CD14-positive monocyte (primary cell): ENCODE results near the gene IL6. TPM values are rescaled to one million over a fixed set of nuclear protein-coding genes. Genes with fewer than 3 reads are reported as not detected.

Source experiments
- DNase-seq, 3 donors: peaks; one replicate each; pipeline ENCODE4 v3.0.0-alpha.2; 2011 to 2022
- H2AFZ ChIP-seq: 2 replicates; pipeline ENCODE4 v1.6.0; 2012; ENCODE audit warnings: mild to moderate bottlenecking, low read depth, low read length, inconsistent platforms; ENCODE audit not compliant: insufficient read depth, poor library complexity, severe bottlenecking
- H3K27ac ChIP-seq, 2 donors: 1 replicate in 1 of 2; 2 replicates in 1 of 2; pipeline ENCODE4 v1.5.1; 2012 to 2013; ENCODE audit warnings: low read length in 2 of 2, control low read depth in 1 of 2, inconsistent platforms in 1 of 2, low read depth in 1 of 2, mild to moderate bottlenecking in 1 of 2
- H3K27me3 ChIP-seq, 2 donors: one replicate each; pipeline versions ENCODE4 v1.6.0 to v1.6.1; 2011 to 2013; ENCODE audit warnings: low read length in 2 of 2; ENCODE audit not compliant: control insufficient read depth in 2 of 2, insufficient read depth in 2 of 2
- H3K36me3 ChIP-seq, 2 donors: replicated peaks in 1 of 2; 1 replicate in 1 of 2; 2 replicates in 1 of 2; pipeline versions ENCODE4 v1.5.1 to v1.6.1; 2012 to 2013; ENCODE audit warnings: low read length in 2 of 2, control low read depth in 1 of 2, inconsistent platforms in 1 of 2, mild to moderate bottlenecking in 1 of 2; ENCODE audit not compliant: insufficient read depth in 2 of 2, control insufficient read depth in 1 of 2
- H3K4me1 ChIP-seq, 2 donors: 1 replicate in 1 of 2; 2 replicates in 1 of 2; pipeline versions ENCODE4 v1.5.1 to v1.6.1; 2012 to 2013; ENCODE audit warnings: low read length in 2 of 2, control low read depth in 1 of 2, inconsistent platforms in 1 of 2, mild to moderate bottlenecking in 1 of 2, moderate library complexity in 1 of 2; ENCODE audit not compliant: insufficient read depth in 2 of 2, control insufficient read depth in 1 of 2
- H3K4me2 ChIP-seq: replicated peaks from 2 replicates; pipeline ENCODE3; 2012; ENCODE audit warnings: low read length, moderate library complexity, mild to moderate bottlenecking; ENCODE audit not compliant: poor library complexity, severe bottlenecking; ENCODE audit errors: extremely low read depth
- H3K4me3 ChIP-seq, 3 experiments: fragments of 200-600 bp in 1 of 3; sonication (generic) in 1 of 3; replicated peaks in 1 of 3; 1 replicate in 2 of 3; 2 replicates in 1 of 3; pipeline ENCODE4 v1.5.1; 2011 to 2013; ENCODE audit warnings: low read length in 3 of 3, mild to moderate bottlenecking in 3 of 3, control low read depth in 2 of 3, low read depth in 2 of 3, inconsistent platforms in 1 of 3, moderate library complexity in 1 of 3
- H3K79me2 ChIP-seq: 2 replicates; pipeline ENCODE4 v1.6.0; 2012; ENCODE audit warnings: mild to moderate bottlenecking, control low read depth, inconsistent platforms, low read length, moderate library complexity; ENCODE audit not compliant: insufficient read depth
- H3K9ac ChIP-seq: 2 replicates; pipeline ENCODE4 v1.6.0; 2017; ENCODE audit warnings: low read length, mild to moderate bottlenecking; ENCODE audit not compliant: insufficient read depth, poor library complexity, severe bottlenecking
- H3K9me3 ChIP-seq, 2 donors: replicated peaks in 1 of 2; 1 replicate in 1 of 2; 2 replicates in 1 of 2; pipeline versions ENCODE4 v1.5.1 to v1.6.1; 2012 to 2013; ENCODE audit warnings: low read length in 2 of 2, control low read depth in 1 of 2; ENCODE audit not compliant: control insufficient read depth in 1 of 2, insufficient read depth in 1 of 2
- H4K20me1 ChIP-seq: 2 replicates; pipeline ENCODE4 v1.6.0; 2012; ENCODE audit warnings: mild to moderate bottlenecking, low read length, control low read depth, moderate library complexity; ENCODE audit not compliant: insufficient read depth
- H3K27ac Mint-ChIP-seq, 7 donors: one replicate each; pipeline ENCODE4 v1.8.0; 2020; ENCODE audit warnings: mild to moderate bottlenecking in 7 of 7, mixed read lengths in 7 of 7, moderate library complexity in 6 of 7, inconsistent platforms in 2 of 7
- H3K27me3 Mint-ChIP-seq, 3 donors: one replicate each; pipeline ENCODE4 v1.8.0; 2021 to 2022; ENCODE audit warnings: low read depth in 3 of 3, mild to moderate bottlenecking in 3 of 3, mixed read lengths in 3 of 3, moderate library complexity in 3 of 3, inconsistent platforms in 1 of 3
- H3K36me3 Mint-ChIP-seq, 2 donors: one replicate each; pipeline ENCODE4 v1.8.0; 2020; ENCODE audit warnings: mixed read lengths in 2 of 2, inconsistent platforms in 1 of 2, mild to moderate bottlenecking in 1 of 2
- H3K4me1 Mint-ChIP-seq: one replicate; pipeline ENCODE4 v1.8.0; 2020; ENCODE audit warnings: mild to moderate bottlenecking, mixed read lengths
- H3K4me3 Mint-ChIP-seq, 2 donors: one replicate each; pipeline ENCODE4 v1.8.0; 2020; ENCODE audit warnings: mild to moderate bottlenecking in 2 of 2, mixed read lengths in 2 of 2, moderate library complexity in 1 of 2
- H3K9me3 Mint-ChIP-seq, 7 donors: one replicate each; pipeline ENCODE4 v1.8.0; 2020 to 2022; ENCODE audit warnings: mixed read lengths in 7 of 7, mild to moderate bottlenecking in 6 of 7, moderate library complexity in 6 of 7, inconsistent platforms in 2 of 7
- WGBS: methylation state at CpG from one replicate; pipeline ENCODE4 v1.1.5; 2013; ENCODE audit warnings: missing lambda C conversion rate; ENCODE audit not compliant: insufficient coverage; 5-methylcytosine and 5-hydroxymethylcytosine counted together
- intact Hi-C, 2 donors: fragments of 100-400 bp; cut with micrococcal nuclease; formaldehyde crosslinking; loops; one replicate each; pipeline versions ENCODE4 v1.15.0 to v1.15.1; 2023
- polyA plus RNA-seq, 3 donors: library from polyadenylated mRNA; depleted of rRNA in 1 of 3; unstranded in 2 of 3; stranded (reverse) in 1 of 3; fragments of 300-500 nt in 2 of 3; fragments of >200 nt in 1 of 3; fragmentation: Illumina TruSeq in 2 of 3; gene quantifications; 1 replicate in 2 of 3; 2 replicates in 1 of 3; pipeline ENCODE4 v1.2.3, GENCODE V29; 2012 to 2021
- TF ChIP-seq, protein P1 (sequence below): fragments of 200-600 bp; IDR thresholded peaks from one replicate; pipeline ENCODE4 v1.8.0; 2022; ENCODE audit warnings: antibody characterized with exemption, mild to moderate bottlenecking

Gene IL6
- polyA plus RNA-seq, 3 donors, result 0.28 to 3.5 (median 1.6) TPM

DNA sequence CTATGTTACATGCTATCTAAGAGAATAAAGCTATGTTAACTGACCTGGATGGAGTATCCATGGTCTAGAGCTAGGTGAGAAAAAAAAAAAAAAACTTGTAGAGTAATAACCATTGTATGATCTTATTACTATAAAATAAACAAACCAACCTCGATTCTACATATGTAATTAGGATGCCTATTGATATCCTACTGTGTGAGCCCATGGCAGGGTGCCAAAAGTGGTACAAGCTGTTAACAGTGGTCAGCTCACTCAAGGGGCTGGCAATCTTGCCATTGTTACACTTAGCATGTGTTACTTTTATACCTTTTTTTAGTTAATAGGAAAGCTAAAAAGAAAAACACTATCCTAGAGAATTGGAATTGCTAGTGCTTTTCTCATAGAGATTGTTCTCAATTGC is 13.5 kb upstream of the IL6 start:
- Histone ChIP-seq H3K9me3 (no peaks in the 10 kb centered on the region), H3K27me3 (no peaks in the 10 kb centered on the region), H2AFZ (no peak overlapping the region), H3K4me1 (no peaks in the 10 kb centered on the region), H3K4me3 (no peak overlapping the region), H4K20me1 (no peaks in the 10 kb centered on the region), H3K27ac (no peak overlapping the region), H3K36me3 (no peaks in the 10 kb centered on the region), H3K4me2 (no peak overlapping the region), H3K9ac (no peak overlapping the region), H3K79me2 (no peaks in the 10 kb centered on the region)
- DNase-seq, result no peak
- H3K4me3 Mint-ChIP-seq, result no peak overlapping the region
- H3K27ac Mint-ChIP-seq, result no peak overlapping the region
- H3K9me3 Mint-ChIP-seq, result no peaks in the 10 kb centered on the region
- no peaks in the 10 kb centered on the region for H3K4me1 Mint-ChIP-seq
- no CpG with 5 or more reads among the region's 1 CpG for WGBS
- peaks cover 3 to 5% (median 4%) of the 10 kb centered on the region in 3 donors for H3K27me3 Mint-ChIP-seq
- TF ChIP-seq, protein P1, sequence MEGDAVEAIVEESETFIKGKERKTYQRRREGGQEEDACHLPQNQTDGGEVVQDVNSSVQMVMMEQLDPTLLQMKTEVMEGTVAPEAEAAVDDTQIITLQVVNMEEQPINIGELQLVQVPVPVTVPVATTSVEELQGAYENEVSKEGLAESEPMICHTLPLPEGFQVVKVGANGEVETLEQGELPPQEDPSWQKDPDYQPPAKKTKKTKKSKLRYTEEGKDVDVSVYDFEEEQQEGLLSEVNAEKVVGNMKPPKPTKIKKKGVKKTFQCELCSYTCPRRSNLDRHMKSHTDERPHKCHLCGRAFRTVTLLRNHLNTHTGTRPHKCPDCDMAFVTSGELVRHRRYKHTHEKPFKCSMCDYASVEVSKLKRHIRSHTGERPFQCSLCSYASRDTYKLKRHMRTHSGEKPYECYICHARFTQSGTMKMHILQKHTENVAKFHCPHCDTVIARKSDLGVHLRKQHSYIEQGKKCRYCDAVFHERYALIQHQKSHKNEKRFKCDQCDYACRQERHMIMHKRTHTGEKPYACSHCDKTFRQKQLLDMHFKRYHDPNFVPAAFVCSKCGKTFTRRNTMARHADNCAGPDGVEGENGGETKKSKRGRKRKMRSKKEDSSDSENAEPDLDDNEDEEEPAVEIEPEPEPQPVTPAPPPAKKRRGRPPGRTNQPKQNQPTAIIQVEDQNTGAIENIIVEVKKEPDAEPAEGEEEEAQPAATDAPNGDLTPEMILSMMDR, result no peak
- no peaks in the 10 kb centered on the region for H3K36me3 Mint-ChIP-seq
- intact Hi-C loops, result no loop called here

DNA sequence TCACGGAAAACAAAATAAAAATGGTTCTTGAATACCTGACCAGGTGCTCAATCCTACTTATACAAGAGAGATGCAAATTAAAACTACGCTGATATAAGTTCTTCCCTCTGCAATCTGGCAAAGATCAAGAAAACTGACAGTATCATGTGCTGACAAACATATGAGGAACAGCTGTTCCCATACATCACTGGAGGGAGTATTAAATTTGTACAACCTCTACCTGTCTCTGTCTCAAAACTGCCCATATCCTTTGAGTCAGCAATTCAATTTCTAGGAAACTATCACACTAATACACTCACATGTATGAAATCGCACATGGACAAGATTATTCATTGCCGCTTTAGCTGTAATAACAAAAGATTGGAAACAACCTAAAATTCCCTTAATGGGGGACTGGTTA is 11.0 kb upstream of the IL6 start:
- Histone ChIP-seq H4K20me1 (no peaks in the 10 kb centered on the region), H3K9ac (no peak overlapping the region), H3K79me2 (no peaks in the 10 kb centered on the region), H2AFZ (no peak overlapping the region), H3K27me3 (no peaks in the 10 kb centered on the region), H3K9me3 (no peaks in the 10 kb centered on the region), H3K27ac (no peak overlapping the region), H3K4me2 (no peak overlapping the region), H3K4me1 (peaks cover 0 to under 1% of the 10 kb centered on the region in 2 donors), H3K4me3 (no peak overlapping the region), H3K36me3 (no peaks in the 10 kb centered on the region)
- Mint-ChIP-seq H3K36me3 (peaks cover 0 to 3% of the 10 kb centered on the region in 2 donors), H3K27me3 (peaks cover 3 to 8% (median 5%) of the 10 kb centered on the region in 3 donors), H3K4me3 (no peak overlapping the region), H3K9me3 (no peaks in the 10 kb centered on the region), H3K27ac (no peak overlapping the region), H3K4me1 (peaks cover 2% of the 10 kb centered on the region)
- no peak for DNase-seq
- intact Hi-C loops, result no loop called here
- TF ChIP-seq, protein P1, result no peak
- WGBS, result no CpG with 5 or more reads among the region's 4 CpGs
